Lower leg skin (tissue), 4 donors: ENCODE measurements around the gene PPP1R13B. TPM values are rescaled to one million over a fixed set of nuclear protein-coding genes. Genes with fewer than 3 reads are reported as not detected.

Source experiments
- DNase-seq, 2 donors: peaks; one replicate each; pipeline ENCODE4 v3.0.0-alpha.2; 2019; ENCODE audit warnings: low spot score in 2 of 2
- H3K4me3 ChIP-seq: fragments of 200-600 bp; sonication (generic); 2 replicates; pipeline ENCODE4 v1.5.1; 2017; ENCODE audit warnings: mild to moderate bottlenecking, low read depth; ENCODE audit not compliant: poor library complexity, severe bottlenecking
- CTCF ChIP-seq, 3 donors: fragments of 450-650 bp; IDR thresholded peaks; one replicate each; pipeline ENCODE4 v1.5.1; 2016; ENCODE audit warnings: antibody characterized with exemption in 3 of 3, mild to moderate bottlenecking in 3 of 3, moderate library complexity in 2 of 3
- POLR2A ChIP-seq, 2 donors: fragments of 450-650 bp; IDR thresholded peaks; one replicate each; pipeline ENCODE4 v1.6.1; 2016 to 2017; ENCODE audit warnings: antibody characterized with exemption in 2 of 2, mild to moderate bottlenecking in 1 of 2, moderate library complexity in 1 of 2
- WGBS, 2 donors: methylation state at CpG; one replicate each; pipeline ENCODE4 v1.1.5; 2018; 5-methylcytosine and 5-hydroxymethylcytosine counted together
- intact Hi-C: fragments of 100-400 bp; cut with DNase I; formaldehyde crosslinking; loops from one replicate; pipeline ENCODE4 v1.15.0; 2023; ENCODE audit warnings: low total_unique reads
- total RNA-seq, 4 donors: library from RNA; depleted of rRNA; stranded (reverse); fragments of >200 nt; gene quantifications; one replicate each; pipeline ENCODE4 v1.1.0, GENCODE V29; 2016

The PPP1R13B gene
- total RNA-seq, 4 donors from 2014 or later, result 28.9 to 55.8 (median 41.5) TPM

- intact Hi-C loops, result no loop called here
- 76 to 78% methylated on average over 20 to 23 of the region's 24 CpGs for WGBS, 2 donors
- H3K4me3 ChIP-seq, result no peak overlapping the region
Measured at GRCh38 chr14:103731916-103732867, 115.2 kb downstream of the PPP1R13B start.

GRCh38 chr14:103731481-103731880, 115.9 kb downstream of the PPP1R13B start:
- 94% methylated on average over 13 to 14 of the region's 15 CpGs for WGBS, 2 donors
- no peak for DNase-seq
- intact Hi-C loops, result no loop called here
- H3K4me3 ChIP-seq, result no peak overlapping the region
- TF ChIP-seq POLR2A (IDR thresholded peaks at IDR 0.05) (no peak), CTCF (IDR thresholded peaks at IDR 0.05) (no peak)

More at GRCh38 chr14:103731916-103732867, 115.2 kb downstream of the PPP1R13B start:
- peak in 1 of 2 donors; percentile 84 for DNase-seq
- TF ChIP-seq POLR2A (IDR thresholded peaks at IDR 0.05) (no peak), CTCF (IDR thresholded peaks at IDR 0.05) (no peak)

DNA sequence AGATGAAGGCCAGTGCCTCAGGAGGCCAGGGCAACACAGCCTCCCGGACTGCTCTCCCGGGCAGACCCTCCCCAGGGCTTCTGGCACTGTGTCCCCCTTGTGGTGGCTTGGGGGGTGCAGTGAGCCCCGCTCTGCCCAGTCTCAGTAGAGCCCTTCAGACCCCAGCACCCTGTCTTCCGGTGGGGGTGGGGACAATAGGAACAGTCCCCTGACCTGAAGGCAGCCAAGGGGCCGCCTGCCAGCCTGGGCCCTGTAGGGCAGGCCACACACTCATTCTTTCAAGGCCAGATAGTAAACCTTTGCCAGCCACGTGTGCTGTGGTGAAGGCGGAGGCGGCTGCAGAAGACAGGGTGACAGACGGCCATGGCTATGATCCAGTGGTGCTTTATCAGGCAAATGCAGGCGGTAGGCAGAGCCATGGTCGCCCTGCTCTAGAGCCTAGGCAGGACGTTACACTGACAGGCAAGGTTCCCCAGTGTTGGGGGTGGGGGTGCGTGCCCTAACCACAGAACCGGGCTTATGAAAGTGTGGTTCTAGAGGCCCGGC, 116.8 kb downstream of the PPP1R13B start:
- TF ChIP-seq CTCF (IDR thresholded peaks at IDR 0.05), result no peak
- TF ChIP-seq POLR2A (IDR thresholded peaks at IDR 0.05), result no peak
- WGBS, 2 donors, result 67 to 83% methylated on average over 13 to 14 of the region's 15 CpGs
- no peak overlapping the region for H3K4me3 ChIP-seq
- DNase-seq, result no peak
- intact Hi-C loops, result no loop called here

DNA sequence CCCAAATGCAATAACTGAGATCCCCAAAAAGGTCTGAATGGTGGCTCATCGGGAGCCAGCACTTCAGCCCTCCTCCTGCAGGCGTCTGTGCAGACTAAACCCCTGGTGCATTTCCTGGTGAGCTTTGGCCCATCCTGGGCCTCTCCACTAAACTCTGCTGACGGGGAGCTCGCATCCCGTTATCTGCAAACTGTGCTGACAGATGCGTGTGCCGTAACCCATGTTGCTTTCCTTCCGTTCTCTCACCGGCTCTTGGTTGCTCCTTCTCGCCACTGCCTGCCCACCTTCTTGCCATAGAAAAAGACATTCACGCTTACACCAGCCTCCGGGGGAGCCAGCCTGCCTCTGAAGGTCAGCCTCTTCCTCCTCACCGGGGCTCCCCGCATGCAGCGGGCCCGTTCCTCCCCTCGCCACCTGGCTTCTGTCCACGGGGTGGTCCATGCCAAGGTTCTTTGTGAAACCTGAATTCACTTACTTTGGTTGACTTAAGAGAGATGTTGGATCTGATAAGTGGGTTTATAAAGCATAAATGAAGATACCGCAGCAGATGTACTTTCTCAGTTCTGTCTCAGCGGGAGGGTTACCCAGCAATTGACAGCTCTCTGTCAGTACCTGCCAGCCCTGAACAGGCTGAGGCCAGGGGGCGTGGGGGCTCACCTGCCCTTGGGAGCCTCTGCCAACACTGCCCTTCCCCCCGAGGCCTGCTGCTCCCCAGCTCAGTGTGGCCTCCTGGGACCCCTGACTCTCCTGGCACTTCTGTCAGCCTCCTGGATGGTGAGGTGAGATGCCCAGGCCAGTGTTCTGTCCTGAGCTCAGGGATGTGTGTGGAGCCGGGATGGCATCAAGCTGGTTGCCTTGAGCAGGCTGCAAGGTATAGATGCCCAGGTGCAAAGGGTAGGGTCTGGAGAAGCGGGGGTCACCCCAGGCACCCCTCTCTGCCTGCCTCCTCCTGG, 117.6 kb downstream of the PPP1R13B start:
- 77 to 84% methylated on average over 21 to 24 of the region's 24 CpGs for WGBS, 2 donors
- intact Hi-C loops, result no loop called here
- TF ChIP-seq CTCF (IDR thresholded peaks at IDR 0.05), result no peak
- no peak for DNase-seq
- H3K4me3 ChIP-seq, result no peak overlapping the region

DNA sequence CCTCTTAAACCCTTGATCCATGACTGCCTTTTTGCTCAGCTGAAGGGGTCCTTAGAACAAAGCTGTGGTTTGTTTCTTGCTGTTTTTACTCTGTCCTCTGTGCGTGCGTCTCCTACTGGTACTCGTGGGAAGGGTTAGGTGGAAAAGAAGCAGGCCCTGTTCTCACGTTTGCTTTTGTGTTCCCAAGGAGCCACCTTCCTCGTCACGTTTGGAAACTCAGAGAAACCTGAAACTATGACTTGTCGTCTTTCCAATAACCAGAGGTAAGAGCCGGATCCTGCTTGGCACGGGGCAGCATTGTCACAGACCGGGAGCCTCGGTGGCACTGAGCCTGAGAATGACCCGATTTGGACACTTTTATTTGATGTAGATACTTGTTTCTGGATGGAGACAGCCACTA, 118.7 kb downstream of the PPP1R13B start:
- TF ChIP-seq POLR2A (IDR thresholded peaks at IDR 0.05) (no peak), CTCF (IDR thresholded peaks at IDR 0.05) (no peak)
- WGBS, 2 donors, result 62 to 79% methylated on average over 12 of the region's 12 CpGs
- DNase-seq, result no peak
- intact Hi-C loops, result no loop called here
- no peak overlapping the region for H3K4me3 ChIP-seq
